Femur (tissue), 1 donor: ENCODE measurements around the gene FAM151B.
"Not testable (repeated sequence)": the region's sequence is repeated elsewhere in the genome, so short reads cannot be mapped to it uniquely, and the experiment has no call there.

Experiments used
- DNase-seq: peaks from one replicate; pipeline ENCODE4 v3.0.0-alpha.2; 2017

Gene FAM151B

DNA sequence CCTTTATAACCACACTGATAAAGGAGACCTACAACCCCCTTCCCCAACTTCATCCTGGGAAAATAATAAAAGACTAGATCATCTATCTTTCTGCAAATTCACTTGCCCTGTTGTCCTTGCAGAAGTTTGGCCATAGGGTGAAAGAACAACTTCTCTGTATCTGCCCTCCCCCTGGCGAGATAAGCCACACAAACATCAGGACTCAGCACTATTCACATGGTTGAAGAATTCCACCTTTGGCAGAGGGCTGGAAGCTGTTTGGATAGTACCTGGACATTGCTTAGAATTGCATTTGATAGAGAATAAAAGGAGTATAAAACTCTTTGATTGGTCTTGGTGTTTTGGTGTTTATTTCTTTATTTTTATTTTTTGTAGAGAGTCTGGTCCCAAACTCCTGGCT is 16.9 kb downstream of the FAM151B start:
- DNase-seq: no peak

DNA sequence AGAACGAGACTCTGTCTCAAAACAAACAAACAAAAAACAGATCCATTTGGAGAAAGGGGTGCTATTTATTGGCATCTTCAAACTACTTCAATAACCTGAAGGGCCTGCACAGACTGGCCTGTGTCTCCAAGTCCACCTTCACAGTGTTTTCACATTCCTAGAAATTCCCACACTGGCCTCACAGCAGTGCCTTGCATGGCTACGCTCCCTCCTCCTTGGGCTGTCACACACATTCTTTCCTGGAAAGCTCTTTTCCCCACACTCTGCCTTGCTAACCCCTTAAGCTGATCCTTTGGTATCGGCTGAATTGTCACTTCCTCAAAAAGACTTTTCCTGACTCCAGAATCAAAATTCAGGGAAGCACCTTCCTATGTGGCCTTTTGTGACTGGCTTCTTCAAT is 19.8 kb downstream of the FAM151B start:
- no peak for DNase-seq

DNA sequence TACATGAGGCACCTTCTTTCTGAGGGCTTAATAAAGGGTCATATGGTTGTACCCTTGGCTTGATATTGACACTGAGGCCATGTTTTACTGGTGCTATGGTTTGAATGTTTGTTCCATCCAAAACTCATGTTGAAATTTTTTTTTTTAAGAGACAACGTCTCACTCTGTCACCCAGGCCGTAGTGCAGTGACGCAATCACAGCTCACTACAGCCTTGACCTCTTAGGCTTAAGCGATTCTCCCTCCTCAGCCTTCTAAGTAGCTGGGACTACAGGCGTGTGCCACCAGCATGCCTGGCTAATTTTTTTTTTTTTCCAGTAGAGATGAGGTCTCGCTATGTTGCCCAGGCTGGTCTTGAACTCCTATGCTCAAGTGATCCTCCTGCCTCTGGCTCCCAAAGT is 20.9 kb downstream of the FAM151B start:
- DNase-seq: no peak

DNA sequence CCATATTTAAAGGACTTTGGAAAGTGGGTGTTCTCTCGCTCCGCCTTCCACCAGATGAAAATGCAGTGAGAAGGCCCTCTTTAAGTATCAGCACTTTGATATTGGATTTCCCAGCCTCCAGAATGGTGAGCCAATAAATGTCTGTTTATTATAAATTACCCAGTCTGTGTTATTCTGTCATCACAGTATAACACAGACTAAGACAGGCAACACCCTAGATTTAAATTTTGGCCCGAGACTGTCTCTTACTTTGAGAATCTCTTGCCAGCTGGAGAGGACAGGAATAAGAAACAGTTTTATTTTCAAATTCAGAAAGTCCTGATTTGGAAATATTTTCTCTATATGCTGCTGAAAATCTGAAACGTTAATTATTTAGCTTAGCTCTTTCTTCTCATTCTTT is 21.5 kb downstream of the FAM151B start:
- DNase-seq: no peak

DNA sequence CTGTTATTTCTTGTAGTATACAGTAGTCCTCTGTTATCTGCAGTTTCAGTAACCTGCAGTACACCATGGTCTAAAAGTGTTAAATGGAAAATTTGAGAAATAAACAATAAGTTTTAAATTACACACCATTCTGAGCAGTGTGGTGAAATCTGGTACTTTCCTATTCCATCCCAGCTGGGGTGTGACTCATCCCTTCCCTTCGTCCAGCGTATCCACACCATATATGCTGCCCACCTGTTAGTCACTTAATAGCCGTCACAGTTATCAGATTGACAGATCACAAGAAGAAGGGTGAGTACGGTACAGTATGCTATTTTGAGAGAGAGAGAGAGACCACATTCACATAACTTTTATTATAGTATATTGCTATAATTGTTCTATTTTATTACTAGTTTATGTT is 28.9 kb downstream of the FAM151B start:
- no peak for DNase-seq

DNA sequence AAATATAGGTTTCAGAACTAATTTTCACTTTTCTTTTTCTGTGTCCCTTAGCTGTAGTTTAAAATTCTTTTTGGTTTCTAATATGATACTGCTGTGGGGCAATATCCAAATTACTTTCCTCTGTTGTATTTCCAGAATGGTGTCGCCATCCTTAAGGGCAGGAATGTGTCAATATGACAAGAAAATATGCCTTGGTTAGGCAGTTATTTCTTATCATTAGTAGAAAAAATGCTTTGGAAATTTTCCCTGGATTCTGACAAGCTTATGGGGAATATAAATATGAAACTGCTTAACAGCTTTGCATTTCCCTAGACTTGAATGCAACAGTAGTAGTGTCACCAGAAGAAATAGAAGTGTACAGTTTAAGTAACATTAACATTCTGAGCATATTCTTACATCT is 52.8 kb downstream of the FAM151B start:
- DNase-seq: no peak

DNA sequence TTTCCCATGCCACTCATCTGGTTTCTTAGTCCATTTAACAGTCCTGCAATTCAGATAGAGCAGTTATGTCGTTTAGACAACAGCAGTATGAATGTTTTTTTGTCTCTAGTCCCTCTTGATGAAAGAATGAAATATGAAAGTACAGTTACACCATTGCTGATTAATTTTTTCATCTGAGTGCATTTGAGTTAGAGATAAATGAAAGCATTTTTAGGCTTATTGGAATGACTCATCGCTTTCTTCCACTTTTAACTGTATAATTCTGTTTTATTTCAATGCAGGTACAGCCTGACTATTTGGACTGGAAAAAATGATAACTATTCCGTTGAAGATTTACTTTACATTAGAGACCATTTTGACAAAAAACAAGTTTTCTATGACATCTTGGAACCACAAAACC is 53.5 kb downstream of the FAM151B start:
- DNase-seq: no peak

DNA sequence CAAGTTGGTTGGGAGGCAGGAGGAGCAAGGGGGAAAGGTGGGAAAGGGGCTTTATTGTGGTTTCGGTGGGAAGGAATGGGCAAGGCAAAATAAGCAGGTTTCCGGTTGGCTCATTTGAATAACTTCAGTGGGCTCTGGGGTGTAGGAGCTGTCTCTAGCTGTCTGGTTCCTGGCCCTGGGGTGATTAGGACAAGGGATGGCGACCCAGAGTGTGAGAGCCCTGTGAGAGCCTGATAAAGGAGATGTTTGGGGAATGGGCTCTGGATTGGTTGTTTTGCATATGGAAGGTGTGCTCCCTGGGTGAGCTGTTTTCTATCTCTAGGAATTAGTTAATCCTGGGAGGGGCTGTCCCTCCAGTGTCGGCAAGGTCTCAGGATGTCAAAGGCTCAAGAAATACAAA is 66.7 kb downstream of the FAM151B start:
- DNase-seq: no peak

DNA sequence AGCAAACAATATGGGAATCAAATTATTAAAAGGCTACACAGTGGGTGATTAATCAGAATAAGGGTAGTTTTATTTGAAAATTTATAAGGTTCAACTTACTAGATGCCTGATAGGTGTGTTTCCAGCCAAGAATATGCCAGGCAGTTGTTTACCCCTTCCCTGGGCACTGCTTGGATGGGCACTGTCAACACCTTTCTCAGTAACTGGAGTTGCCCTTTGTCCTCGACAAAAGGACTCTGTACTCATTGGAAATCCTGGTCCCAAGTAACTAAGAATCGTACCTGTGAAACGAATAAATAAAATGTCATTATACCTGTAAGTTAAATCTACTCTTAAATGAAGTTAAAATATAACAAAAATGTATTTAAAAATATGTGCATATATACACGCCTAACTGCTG is 67.2 kb downstream of the FAM151B start:
- DNase-seq: no peak

DNA sequence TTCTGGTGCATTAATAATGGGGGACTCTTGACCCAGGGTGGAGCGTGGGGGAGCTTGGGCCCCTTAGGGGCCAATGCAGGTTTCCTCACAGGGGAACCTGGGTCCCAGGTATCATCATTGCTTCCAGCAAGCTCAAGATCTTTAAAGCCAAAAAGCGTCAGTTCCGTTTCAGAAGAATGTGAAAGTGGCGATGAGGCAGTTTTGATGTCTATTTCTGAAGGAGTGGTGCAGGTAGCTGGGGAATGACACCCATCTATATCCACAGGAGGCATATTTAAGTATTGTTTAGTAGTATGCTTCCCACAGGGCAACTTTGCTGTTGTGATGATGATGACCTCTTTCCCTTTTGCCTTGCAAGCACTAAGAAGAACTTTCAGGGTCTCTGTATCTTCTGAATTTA is 71.3 kb downstream of the FAM151B start:
- no peak for DNase-seq

DNA sequence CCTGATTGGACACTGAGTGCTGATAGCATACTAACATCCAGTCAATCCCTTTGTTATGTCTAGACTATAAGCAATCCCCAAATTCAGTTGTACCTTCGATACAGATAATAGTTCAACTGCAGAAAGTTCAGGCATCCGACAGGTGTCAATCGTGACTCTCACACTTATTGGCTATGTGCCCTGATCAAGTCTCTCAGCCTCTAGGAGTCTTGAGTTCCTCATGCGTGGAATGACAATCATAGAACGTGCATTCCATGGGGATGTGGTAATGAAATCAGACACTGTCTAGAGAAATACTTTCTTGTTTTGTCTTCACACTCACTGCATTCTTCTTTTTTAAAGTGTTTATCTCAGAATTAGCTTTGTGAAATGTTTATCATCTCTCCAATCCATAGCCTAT is 77.4 kb downstream of the FAM151B start:
- no peak for DNase-seq

DNA sequence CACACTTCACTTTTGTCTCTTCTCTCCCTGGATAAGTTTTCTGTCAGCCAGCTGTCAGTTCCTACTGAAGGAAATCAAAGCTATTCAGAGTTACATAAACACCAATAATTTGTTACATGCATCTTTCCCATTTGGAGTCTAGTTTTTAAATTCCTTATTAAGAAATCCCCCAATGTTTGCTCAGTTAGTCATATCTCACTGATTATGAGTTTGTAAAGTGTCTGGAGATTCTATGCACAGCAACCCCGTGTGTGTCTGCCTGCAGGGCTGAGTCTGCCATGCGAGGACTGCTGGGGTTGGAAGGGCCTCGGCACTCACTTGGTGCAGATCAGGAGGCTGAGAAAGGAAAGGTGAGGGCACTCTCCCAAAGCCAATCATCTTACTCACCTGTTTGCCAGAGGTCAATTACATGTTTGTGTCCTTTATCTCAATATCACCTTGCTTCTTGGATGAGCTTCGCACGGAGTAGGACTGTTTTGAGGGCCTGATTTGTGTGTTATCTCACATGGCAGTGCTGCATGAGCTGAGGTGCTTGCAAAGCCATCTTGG is 78.9 kb downstream of the FAM151B start:
- no peak for DNase-seq

DNA sequence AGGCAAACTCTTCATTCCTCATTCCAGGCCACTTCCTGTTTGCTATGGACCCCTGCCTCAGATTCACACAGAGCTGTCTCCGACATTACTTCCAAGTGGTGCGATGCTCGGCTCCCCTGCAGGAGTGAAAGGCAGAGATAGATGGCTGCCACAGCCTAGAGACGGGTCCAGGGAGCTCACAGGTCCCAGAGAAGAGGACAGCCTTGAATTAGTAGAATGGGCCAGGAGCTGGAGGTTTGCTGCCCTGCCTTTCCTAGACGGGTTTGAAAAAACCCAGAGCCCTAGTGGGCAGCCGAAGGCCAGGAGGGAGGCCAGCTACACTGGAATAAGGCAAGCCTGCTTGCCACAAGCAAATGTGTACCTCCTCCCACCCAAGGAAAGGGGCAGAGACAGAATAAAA is 80.4 kb downstream of the FAM151B start:
- DNase-seq: no peak

DNA sequence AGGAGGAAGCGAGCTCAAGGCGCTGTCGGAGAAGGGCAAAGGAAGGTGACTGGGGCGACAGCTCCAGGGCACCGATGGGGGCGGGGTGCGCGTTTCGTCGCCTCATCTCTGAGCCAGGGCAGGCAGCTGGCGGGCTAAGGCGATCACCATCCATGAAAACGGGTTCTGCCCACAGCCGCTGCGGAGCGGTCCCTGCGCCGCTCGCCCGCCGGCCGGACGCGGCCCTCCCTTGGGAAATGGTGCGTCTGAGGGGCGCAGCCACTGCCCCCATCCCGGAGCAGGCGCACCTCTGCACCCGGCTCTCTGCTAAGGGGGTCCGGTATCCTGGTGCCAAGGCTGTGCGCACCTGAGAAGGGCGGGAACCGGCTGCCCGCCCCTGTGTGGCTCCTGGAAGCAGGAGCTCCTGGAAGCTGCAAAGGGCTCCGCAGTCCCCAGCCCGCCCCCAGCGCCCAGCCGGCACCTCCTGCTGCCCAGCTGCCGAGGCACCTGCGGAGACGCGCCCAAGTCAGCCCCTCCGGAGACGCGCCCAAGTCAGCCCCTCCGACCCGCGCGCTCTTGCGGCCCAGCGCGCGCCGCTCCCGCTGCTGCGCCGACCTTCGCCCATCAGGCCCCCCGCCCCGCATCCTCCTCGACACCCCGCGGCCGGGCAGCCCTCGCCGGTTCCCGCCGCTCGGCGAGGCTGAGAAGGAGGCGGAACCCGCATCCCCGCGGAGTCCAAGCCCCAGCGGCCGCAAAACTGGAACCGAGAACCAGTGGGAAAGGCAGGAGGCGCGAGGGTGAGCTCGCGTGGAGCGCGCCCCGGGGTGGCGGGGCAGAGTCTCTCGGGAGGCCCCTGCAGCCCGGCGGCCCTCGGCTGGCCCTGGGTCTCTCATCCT is 81.4 kb downstream of the FAM151B start:
- no peak for DNase-seq

DNA sequence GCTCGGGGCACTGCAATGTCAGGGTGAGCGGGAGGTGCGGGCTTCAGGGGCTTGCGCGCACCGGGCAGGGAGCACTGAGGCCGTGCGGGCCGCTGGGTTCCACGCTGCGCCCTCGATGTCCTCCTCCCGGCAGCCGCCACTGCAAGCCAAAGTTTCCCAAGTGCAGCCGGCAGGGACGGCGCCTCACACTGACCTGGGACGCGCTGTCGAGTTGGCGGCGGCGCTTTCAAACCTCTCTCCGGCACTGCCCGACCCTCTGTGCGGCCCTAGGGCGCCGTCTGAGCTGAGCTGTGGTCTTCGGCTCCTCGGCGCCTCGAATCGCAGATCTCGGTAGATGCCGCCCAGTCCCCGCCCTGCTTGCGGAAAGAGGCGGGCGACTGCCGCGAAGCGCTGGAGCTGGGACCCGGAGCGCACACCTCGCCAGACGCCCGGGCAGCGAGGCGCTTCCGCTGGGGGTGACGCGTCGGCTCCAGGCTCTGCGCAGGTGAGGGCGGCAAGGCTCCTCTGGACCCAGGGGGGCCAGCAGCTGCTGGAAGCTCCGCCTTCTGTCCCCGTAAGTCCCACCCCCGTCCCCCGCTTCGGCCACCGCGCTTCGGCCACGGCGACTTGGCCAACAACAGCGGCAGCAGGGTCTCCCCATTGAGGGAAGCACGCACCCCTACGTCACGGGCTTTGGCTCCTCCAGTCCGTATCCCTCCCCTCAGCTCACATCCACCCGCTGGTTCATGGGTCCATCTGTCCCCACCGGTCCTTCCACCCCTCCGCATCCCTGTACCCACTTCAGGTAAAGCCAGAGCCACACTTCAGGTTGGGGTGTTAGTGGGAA is 82.3 kb downstream of the FAM151B start, which contains the start of gene ANKRD34B:
Gene ANKRD34B (minus strand): TSS at position 320 of the 826 bp plus-strand sequence. CDS start 10,261 bp downstream, outside the sequence.
- peak; percentile 35 for DNase-seq

DNA sequence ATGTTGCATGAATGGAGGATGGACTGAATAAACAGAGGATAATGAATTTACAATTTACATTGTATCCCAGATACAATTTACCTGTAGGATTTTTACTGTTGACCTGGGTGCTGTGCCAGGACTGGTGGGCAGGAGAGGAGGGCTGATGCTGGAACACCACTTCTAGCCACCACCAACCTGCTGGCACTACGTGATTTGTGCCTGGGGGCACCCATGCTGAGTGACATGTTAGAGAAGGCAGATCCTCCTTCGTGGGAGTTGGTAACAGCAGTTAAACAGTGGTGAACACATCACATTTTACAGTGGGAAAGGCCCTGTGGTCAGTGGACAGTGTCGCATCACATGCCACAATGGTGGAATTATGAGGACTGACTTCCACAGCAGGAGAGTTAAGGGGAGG is 85.2 kb downstream of the FAM151B start:
- DNase-seq: no peak

DNA sequence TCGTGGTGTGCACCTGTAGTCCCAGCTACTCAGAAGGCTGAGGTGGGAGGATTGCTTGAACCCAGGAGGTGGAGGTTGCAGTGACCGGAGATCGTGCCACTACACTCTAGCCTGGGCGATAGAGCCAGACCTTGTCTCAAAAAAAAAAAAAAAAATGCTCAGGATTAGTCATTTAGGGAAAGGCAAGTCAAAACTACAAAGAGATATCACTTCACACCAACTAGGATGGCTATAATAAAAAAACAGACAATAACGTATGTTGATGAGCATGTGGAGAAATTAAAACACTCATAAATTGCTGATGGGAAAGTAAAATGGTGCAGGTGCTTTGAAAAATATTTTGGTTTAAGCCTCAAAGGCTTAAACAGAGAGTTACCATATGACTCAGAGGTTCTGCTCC is 88.5 kb downstream of the FAM151B start:
- DNase-seq: no peak

DNA sequence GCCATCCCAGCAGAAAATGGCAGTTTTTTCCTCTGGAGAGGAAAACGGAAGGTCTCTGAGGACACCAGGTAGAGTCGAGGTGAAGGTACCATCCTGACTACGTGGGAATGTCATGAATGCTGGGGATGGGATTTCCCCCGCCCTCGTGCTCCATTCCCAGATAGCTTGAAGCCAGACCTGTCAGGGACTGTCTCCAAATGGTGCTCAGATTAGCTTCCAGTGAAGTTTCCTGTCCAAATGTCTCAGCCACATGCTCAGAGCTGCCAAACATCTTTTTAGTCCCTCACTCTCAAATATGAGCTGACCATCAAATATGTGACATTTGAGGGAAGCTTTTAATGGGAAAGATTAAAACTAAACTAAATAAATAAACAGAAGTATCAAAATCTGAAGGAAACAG is 89.8 kb downstream of the FAM151B start:
- no peak for DNase-seq

DNA sequence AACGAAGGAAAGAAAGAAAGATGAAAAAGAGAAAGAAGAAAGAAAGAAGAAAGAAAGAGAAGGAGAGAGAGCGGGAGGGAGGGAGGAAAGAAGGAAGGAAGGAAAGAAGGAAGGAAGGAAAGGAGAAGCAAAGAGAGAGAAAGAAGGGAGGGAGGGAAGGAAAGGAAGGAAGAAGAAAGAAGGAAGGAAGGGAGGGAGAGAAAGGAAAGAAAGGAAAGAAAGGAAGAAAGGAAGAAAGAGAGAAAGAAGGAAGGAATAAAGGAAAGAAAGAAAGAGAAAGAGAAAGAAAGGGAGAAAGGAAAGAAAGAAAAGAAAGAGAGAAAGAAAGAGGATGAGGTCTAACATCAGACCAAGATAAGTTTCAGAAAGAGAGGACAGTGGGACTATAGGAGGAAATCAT is 91.2 kb downstream of the FAM151B start:
- DNase-seq: no peak

DNA sequence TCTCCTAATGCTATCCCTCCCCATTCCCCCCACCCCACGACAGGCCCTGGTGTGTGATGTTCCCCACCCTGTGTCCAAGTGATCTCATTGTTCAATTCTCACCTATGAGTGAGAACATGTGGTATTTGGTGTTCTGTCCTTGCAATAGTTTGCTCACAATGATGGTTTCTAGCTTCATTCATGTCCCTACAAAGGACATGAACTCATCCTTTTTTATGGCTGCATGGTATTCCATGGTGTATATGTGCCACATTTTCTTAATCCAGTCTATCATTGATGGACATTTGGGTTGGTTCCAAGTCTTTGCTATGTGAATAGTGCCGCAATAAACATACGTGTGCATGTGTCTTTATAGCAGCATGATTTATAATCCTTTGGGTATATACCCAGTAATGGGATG is 92.4 kb downstream of the FAM151B start:
- not testable (repeated sequence) for DNase-seq

DNA sequence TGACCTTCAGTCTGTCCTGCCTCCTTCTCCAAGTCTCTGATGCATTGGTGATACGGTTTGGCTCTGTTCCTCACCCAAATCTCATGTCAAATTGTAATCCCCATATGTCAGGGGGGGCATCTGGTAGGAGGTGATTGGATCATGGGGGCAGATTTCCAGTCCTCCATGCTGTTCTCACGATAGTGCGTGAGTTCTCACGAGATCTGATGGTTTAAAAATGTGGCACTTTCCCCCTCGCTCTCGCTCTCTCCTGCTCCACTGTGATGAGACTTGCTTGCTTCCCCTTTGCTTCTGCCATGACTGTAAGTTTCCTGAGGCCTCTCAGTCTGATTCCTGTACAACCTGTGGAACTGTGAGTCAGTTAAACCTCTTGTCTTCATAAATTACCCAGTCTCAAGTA is 96.9 kb downstream of the FAM151B start:
- no peak for DNase-seq

DNA sequence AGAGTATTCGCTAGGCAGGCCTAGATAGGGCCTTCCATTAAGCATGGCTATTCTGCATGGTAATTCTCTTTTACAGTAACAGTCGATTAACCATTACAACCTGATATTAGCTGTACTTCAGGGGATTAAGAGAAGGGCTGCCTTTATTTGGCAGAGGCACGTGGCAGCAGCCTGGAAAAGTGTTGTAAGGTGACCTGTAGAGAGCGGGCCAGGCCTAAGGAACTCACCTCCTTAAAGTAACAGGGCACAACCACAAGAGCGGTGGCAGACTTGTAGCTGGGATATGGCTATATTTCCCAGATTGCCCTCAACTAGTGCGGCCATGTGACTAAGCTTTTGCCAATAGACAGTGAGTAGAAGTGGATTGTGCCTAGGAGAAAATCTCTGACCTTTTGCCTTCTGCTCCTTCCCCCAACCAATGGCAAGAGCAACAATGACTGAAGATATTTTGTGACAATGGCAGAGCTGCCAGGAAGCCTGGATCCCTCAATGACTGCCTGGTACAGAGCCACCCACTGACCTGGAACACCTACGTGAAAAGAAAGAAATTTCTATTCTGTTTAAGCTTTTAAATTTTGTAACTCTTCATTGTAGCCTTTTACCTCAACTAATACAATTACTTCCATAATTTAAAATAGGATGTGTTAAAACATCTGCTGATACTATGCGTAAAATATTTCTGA is 101.1 kb downstream of the FAM151B start:
- DNase-seq: no peak

DNA sequence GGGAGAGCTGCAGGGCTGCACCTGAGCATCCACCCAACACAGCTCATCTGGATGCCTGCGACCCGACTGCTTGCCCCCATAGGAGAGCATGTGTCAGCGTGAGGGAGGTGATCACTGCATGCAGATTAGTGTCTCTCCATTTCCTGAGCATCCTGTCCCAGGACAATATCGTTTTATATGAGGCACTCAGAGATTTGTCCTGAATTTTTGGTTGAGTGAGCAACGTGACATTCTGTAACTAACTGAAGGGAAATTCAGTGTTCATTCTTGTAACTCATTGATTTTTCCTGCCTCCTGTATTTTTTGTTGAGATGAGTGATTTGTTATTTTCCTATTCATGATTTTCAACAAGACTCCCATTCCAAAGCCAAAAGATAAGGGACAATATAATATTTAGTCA is 102.9 kb downstream of the FAM151B start:
- DNase-seq: no peak
